GM12878 (cell line): Measurements from ENCODE around the gene FBRSL1. TPM values are rescaled to one million over a fixed set of nuclear protein-coding genes. Genes with fewer than 3 reads are reported as not detected.

Source experiments
- ATAC-seq: fragments of 200-7000 bp; cut with Tn5 transposase; 3 replicates; pipeline ENCODE4 v1.9.1; 2020; ENCODE audit warnings: mild to moderate bottlenecking, moderate library complexity
- BruUV-seq: library from RNA; stranded (reverse); fragments of 400-500 nt; replicated peaks from 2 replicates; lab custom pipeline; 2021; lab: Mats Ljungman, UMichigan
- CTCF ChIA-PET: fragments of 300-600 bp; sonication (Branson Sonifier 250); formaldehyde crosslinking; extraction: SDS; loops from one replicate; lab custom pipeline; 2021; ENCODE audit warnings: inconsistent platforms; lab: Yijun Ruan, JAX
- POLR2A ChIA-PET: fragments of 350-600 bp; formaldehyde crosslinking; extraction: SDS; loops from one replicate; lab custom pipeline; 2021; ENCODE audit warnings: inconsistent platforms; lab: Charles Lee
- RAD21 ChIA-PET: fragments of 300-600 bp; sonication (Branson Sonifier 250); formaldehyde crosslinking; loops from one replicate; lab custom pipeline; 2023; ENCODE audit warnings: antibody characterized with exemption; ENCODE audit not compliant: unreplicated experiment; lab: Charles Lee
- SMC1A ChIA-PET: fragments of 300-600 bp; sonication (Branson Sonifier 250); formaldehyde crosslinking; loops from one replicate; lab custom pipeline; 2023; ENCODE audit not compliant: unreplicated experiment, uncharacterized antibody; lab: Charles Lee
- DNase-seq: peaks from one replicate; pipeline ENCODE4 v3.0.0-alpha.2; 2011; ENCODE audit warnings: low read depth, low spot score
- FAIRE-seq: peaks from 3 replicates; lab custom pipeline; 2011; peaks lifted over from hg19 to GRCh38; lab: Jason Lieb, UNC
- H2AFZ ChIP-seq: 2 replicates; pipeline ENCODE4 v1.6.0; 2011; ENCODE audit warnings: low read depth, low read length, control low read depth; ENCODE audit not compliant: control insufficient read depth
- H3K27ac ChIP-seq: 2 replicates; pipeline ENCODE4 v1.5.1; 2011; ENCODE audit warnings: control low read depth; ENCODE audit not compliant: control insufficient read depth, insufficient read depth
- H3K27me3 ChIP-seq, 2 experiments: replicated peaks in 1 of 2; 2 replicates each; pipeline versions ENCODE4 v1.6.0 to v1.6.1; 2011; ENCODE audit warnings: low read length in 1 of 2; ENCODE audit not compliant: control insufficient read depth in 2 of 2, insufficient read depth in 2 of 2
- H3K36me3 ChIP-seq, 2 experiments: 2 replicates each; pipeline ENCODE4 v1.5.1; 2011; ENCODE audit warnings: low read length in 1 of 2; ENCODE audit not compliant: control insufficient read depth in 2 of 2, insufficient read depth in 2 of 2
- H3K4me1 ChIP-seq: 2 replicates; pipeline ENCODE4 v1.6.1; 2011; ENCODE audit warnings: mild to moderate bottlenecking, low read length, moderate library complexity, mixed read lengths; ENCODE audit not compliant: control insufficient read depth, insufficient read depth
- H3K4me2 ChIP-seq: 2 replicates; pipeline ENCODE4 v1.6.0; 2011; ENCODE audit warnings: control low read depth; ENCODE audit not compliant: control insufficient read depth, insufficient read depth
- H3K4me3 ChIP-seq: fragments of 200-600 bp; sonication (generic); 2 replicates; pipeline ENCODE4 v1.5.1; 2016
- H3K79me2 ChIP-seq: 2 replicates; pipeline ENCODE4 v1.6.0; 2011; ENCODE audit warnings: low read length; ENCODE audit not compliant: control insufficient read depth, insufficient read depth
- H3K9ac ChIP-seq: 2 replicates; pipeline ENCODE4 v1.8.0; 2011; ENCODE audit warnings: low read length, control low read depth, mixed read lengths; ENCODE audit not compliant: control insufficient read depth, insufficient read depth
- H3K9me3 ChIP-seq: replicated peaks from 3 replicates; pipeline ENCODE4 v1.5.1; 2011; ENCODE audit warnings: mild to moderate bottlenecking, low read length; ENCODE audit not compliant: control insufficient read depth, insufficient read depth
- H4K20me1 ChIP-seq: 2 replicates; pipeline ENCODE4 v1.6.0; 2011; ENCODE audit not compliant: control insufficient read depth, insufficient read depth
- BRCA1 ChIP-seq: IDR thresholded peaks from 2 replicates; pipeline ENCODE4 v1.6.1; 2011; ENCODE audit warnings: low read depth, low read length, improper control_type of control experiment
- CUX1 ChIP-seq: IDR thresholded peaks from 2 replicates; pipeline ENCODE4 v1.6.1; 2012; ENCODE audit warnings: improper control_type of control experiment, low read depth, low read length; ENCODE audit not compliant: insufficient replicate concordance
- DPF2 ChIP-seq: fragments of 450-650 bp; IDR thresholded peaks from 2 replicates; pipeline ENCODE4 v1.6.1; 2017; ENCODE audit warnings: mild to moderate bottlenecking
- HSF1 ChIP-seq: fragments of 150-350 bp; IDR thresholded peaks from 2 replicates; pipeline ENCODE4 v1.6.1; 2014; ENCODE audit warnings: mild to moderate bottlenecking, low read depth, low read length
- IKZF2 ChIP-seq, 2 experiments: fragments of 450-650 bp; IDR thresholded peaks; 2 replicates each; pipeline ENCODE4 v1.6.1; 2017; ENCODE audit warnings: mild to moderate bottlenecking in 2 of 2, moderate library complexity in 2 of 2
- MEF2A ChIP-seq: IDR thresholded peaks from 2 replicates; pipeline ENCODE4 v1.6.1; 2011; ENCODE audit warnings: low read depth, mild to moderate bottlenecking, low read length, moderate library complexity; ENCODE audit not compliant: insufficient read depth
- NFYA ChIP-seq: IDR thresholded peaks from 2 replicates; pipeline ENCODE4 v1.6.1; 2011; ENCODE audit warnings: low read depth, mild to moderate bottlenecking, low read length, improper control_type of control experiment, borderline replicate concordance
- PBX3 ChIP-seq: IDR thresholded peaks from 2 replicates; pipeline ENCODE4 v1.6.1; 2011; ENCODE audit warnings: mild to moderate bottlenecking, low read depth, low read length, moderate library complexity; ENCODE audit not compliant: insufficient replicate concordance
- POLR2A ChIP-seq: IDR thresholded peaks from 2 replicates; pipeline ENCODE4 v1.6.1; 2011; ENCODE audit warnings: low read depth, mild to moderate bottlenecking, low read length
- SIN3A ChIP-seq: IDR thresholded peaks from 2 replicates; pipeline ENCODE4 v1.6.1; 2012; ENCODE audit warnings: low read depth, low read length, improper control_type of control experiment
- TAF1 ChIP-seq: IDR thresholded peaks from 2 replicates; pipeline ENCODE4 v1.6.1; 2011; ENCODE audit warnings: mild to moderate bottlenecking, low read depth, low read length, borderline replicate concordance
- ZNF592 ChIP-seq: fragments of 450-650 bp; IDR thresholded peaks from 2 replicates; pipeline ENCODE4 v1.6.1; 2017; ENCODE audit warnings: mild to moderate bottlenecking, moderate library complexity
- WGBS: methylation state at CpG from one replicate; pipeline ENCODE4 v1.1.6; 2016; ENCODE audit warnings: low lambda C conversion rate; ENCODE audit not compliant: insufficient replicate concordance, insufficient coverage; ENCODE audit errors: missing lambda C conversion rate; 5-methylcytosine and 5-hydroxymethylcytosine counted together
- in situ Hi-C: fragments of 300-500 bp; cut with MboI; formaldehyde crosslinking; loops from 9 replicates; pipeline ENCODE4 v1.14.3; 2018; ENCODE audit warnings: mixed read lengths
- intact Hi-C: fragments of 100-400 bp; cut with micrococcal nuclease; formaldehyde crosslinking; loops from one replicate; pipeline ENCODE4 v1.14.2; 2022; ENCODE audit not compliant: unreplicated experiment
- polyA plus RNA-seq, 11 experiments: library from polyadenylated mRNA; depleted of rRNA in 4 of 11; unstranded in 6 of 11; stranded (reverse) in 5 of 11; fragments of >200 nt; fragmentation: Nextera tagmentation in 4 of 11; fragmentation: Illumina TruSeq in 1 of 11; extraction: Ambion mirVana in 4 of 11; extraction: Trizol in 1 of 11; gene quantifications; 1 replicate in 1 of 11; 2 replicates in 10 of 11; pipeline versions ENCODE4 v1.2.1 to v1.2.3, GENCODE V29; 2011 to 2016; ENCODE audit warnings: inconsistent platforms in 2 of 11, missing spikeins in 2 of 11, low read depth in 1 of 11
- total RNA-seq, 4 experiments: library from RNA; depleted of rRNA in 3 of 4; stranded (reverse); fragments of >200 nt in 3 of 4; fragmentation: Illumina TruSeq in 1 of 4; extraction: Trizol in 1 of 4; gene quantifications; 2 replicates each; pipeline versions ENCODE4 v1.2.1 to v1.2.3, GENCODE V29; 2013 to 2021

FBRSL1 gene
- total and polyA plus RNA-seq, 10 of the 15 experiments (the other 5 are each of a cell fraction or from before 2014, with no cell fraction given): 0.19 to 55.1 (median 4.1) TPM

- TF ChIP-seq CUX1 (no peak), SIN3A (no peak), TAF1 (no peak), HSF1 (no peak), NFYA (no peak)
Measured at GRCh38 chr12:132486168-132486567, 3.8 kb upstream of the FBRSL1 start (continued).

GRCh38 chr12:132486576-132486975 lies 3.4 kb upstream of the FBRSL1 start:
- RAD21 ChIA-PET: no interaction called here
- no peak overlapping the region for H3K4me3 ChIP-seq
- H3K9ac ChIP-seq: no peak overlapping the region
- peaks cover 10% of the 10 kb centered on the region for H3K79me2 ChIP-seq
- H3K27me3 ChIP-seq: no peaks in the 10 kb centered on the region
- BruUV-seq: no TSS peak
- FAIRE-seq (no peak), ATAC-seq (no peak), DNase-seq (no peak)
- H3K36me3 ChIP-seq: no peaks in the 10 kb centered on the region
- H4K20me1 ChIP-seq: no peaks in the 10 kb centered on the region
- WGBS: 41% methylated on average over 13 of the region's 17 CpGs
- in situ Hi-C loops: no loop called here
- H3K9me3 ChIP-seq: no peaks in the 10 kb centered on the region
- H3K27ac ChIP-seq: no peak overlapping the region
- CTCF ChIA-PET: no interaction called here
- H2AFZ ChIP-seq: no peak overlapping the region
- intact Hi-C loops: no loop called here
- POLR2A ChIA-PET: no interaction called here
- peaks cover 22% of the 10 kb centered on the region for H3K4me1 ChIP-seq
- SMC1A ChIA-PET: no interaction called here
- H3K4me2 ChIP-seq: no peak overlapping the region
- TF ChIP-seq MEF2A (no peak), IKZF2 (IDR thresholded peaks at IDR 0.05) (no peak), BRCA1 (no peak), PBX3 (no peak), DPF2 (no peak), ZNF592 (no peak), POLR2A (no peak)
